Naive thymus-derived CD4-positive, alpha-beta T cell (primary cell): Measurements from ENCODE around the gene PLEKHA1. TPM values are rescaled to one million over a fixed set of nuclear protein-coding genes. Genes with fewer than 3 reads are reported as not detected.
A peak's percentile ranks its signal among the peaks of the same experiment; 100 is the strongest.

Experiments used
- ATAC-seq: fragments of 150-1000 bp; cut with Tn5 transposase; 2 replicates; pipeline ENCODE4 v1.10.0; 2021; ENCODE audit warnings: mild to moderate bottlenecking, moderate library complexity
- CTCF ChIA-PET: fragments of 350-600 bp; sonication (Branson Sonifier 250); formaldehyde crosslinking; loops from one replicate; lab custom pipeline; 2021; ENCODE audit warnings: antibody characterized with exemption; lab: Charles Lee
- POLR2A ChIA-PET: fragments of 350-600 bp; sonication (Branson Sonifier 250); formaldehyde crosslinking; loops from one replicate; lab custom pipeline; 2021; ENCODE audit warnings: antibody characterized with exemption, inconsistent platforms; lab: Charles Lee
- DNase-seq, 9 donors: peaks; one replicate each; pipeline versions ENCODE4 v3.0.0 to v3.0.0-alpha.2; 2020 to 2022; ENCODE audit warnings: mixed read lengths in 1 of 9
- H3K27ac ChIP-seq: one replicate; pipeline ENCODE4 v1.7.0; 2013; ENCODE audit warnings: mild to moderate bottlenecking, low read depth, low read length, moderate library complexity
- H3K27me3 ChIP-seq, 2 donors: one replicate each; pipeline ENCODE4 v1.7.0; 2013; ENCODE audit warnings: low read length in 2 of 2, mild to moderate bottlenecking in 2 of 2, moderate library complexity in 2 of 2; ENCODE audit not compliant: control insufficient read depth in 2 of 2, insufficient read depth in 2 of 2
- H3K36me3 ChIP-seq, 3 experiments: 1 replicate in 2 of 3; 2 replicates in 1 of 3; pipeline ENCODE4 v1.7.0; 2013; ENCODE audit warnings: low read length in 3 of 3, mild to moderate bottlenecking in 3 of 3, moderate library complexity in 1 of 3; ENCODE audit not compliant: insufficient read depth in 3 of 3, control insufficient read depth in 2 of 3
- H3K4me1 ChIP-seq, 2 donors: one replicate each; pipeline ENCODE4 v1.7.0; 2013; ENCODE audit warnings: low read length in 2 of 2, mild to moderate bottlenecking in 2 of 2, moderate library complexity in 1 of 2; ENCODE audit not compliant: control insufficient read depth in 2 of 2, insufficient read depth in 2 of 2
- H3K4me3 ChIP-seq: 2 replicates; pipeline ENCODE4 v1.7.0; 2013; ENCODE audit warnings: mild to moderate bottlenecking, low read length
- H3K9me3 ChIP-seq, 3 experiments: 1 replicate in 2 of 3; 2 replicates in 1 of 3; pipeline ENCODE4 v1.7.0; 2013; ENCODE audit warnings: low read length in 3 of 3; ENCODE audit not compliant: control insufficient read depth in 2 of 3
- H3K27ac Mint-ChIP-seq, 9 donors: one replicate each; pipeline ENCODE4 v1.8.0; 2020 to 2022; ENCODE audit warnings: mixed read lengths in 9 of 9, mild to moderate bottlenecking in 8 of 9, moderate library complexity in 5 of 9, inconsistent platforms in 2 of 9
- H3K27me3 Mint-ChIP-seq, 5 donors: one replicate each; pipeline ENCODE4 v1.8.0; 2021 to 2022; ENCODE audit warnings: mixed read lengths in 5 of 5, mild to moderate bottlenecking in 1 of 5
- H3K36me3 Mint-ChIP-seq, 5 donors: one replicate each; pipeline ENCODE4 v1.8.0; 2020 to 2022; ENCODE audit warnings: mixed read lengths in 5 of 5, mild to moderate bottlenecking in 3 of 5, inconsistent platforms in 1 of 5
- H3K4me1 Mint-ChIP-seq, 7 donors: one replicate each; pipeline ENCODE4 v1.8.0; 2020 to 2022; ENCODE audit warnings: mixed read lengths in 7 of 7, mild to moderate bottlenecking in 3 of 7, inconsistent platforms in 1 of 7
- H3K4me3 Mint-ChIP-seq, 10 donors: one replicate each; pipeline ENCODE4 v1.8.0; 2020 to 2022; ENCODE audit warnings: mild to moderate bottlenecking in 10 of 10, mixed read lengths in 10 of 10, moderate library complexity in 6 of 10, inconsistent platforms in 2 of 10
- H3K9me3 Mint-ChIP-seq, 11 donors: one replicate each; pipeline ENCODE4 v1.8.0; 2020 to 2022; ENCODE audit warnings: mixed read lengths in 11 of 11, mild to moderate bottlenecking in 4 of 11, inconsistent platforms in 1 of 11, moderate library complexity in 1 of 11
- intact Hi-C, 2 donors: fragments of 100-400 bp; cut with micrococcal nuclease; formaldehyde crosslinking; loops; one replicate each; pipeline ENCODE4 v1.15.1; 2023
- polyA plus RNA-seq, 2 donors: library from polyadenylated mRNA; unstranded; fragments of 300-500 nt; fragmentation: Illumina TruSeq; gene quantifications; one replicate each; pipeline ENCODE4 v1.2.3, GENCODE V29; 2021
- total RNA-seq, 6 experiments: library from RNA in 5 of 6; stranded (reverse) in 5 of 6; gene quantifications; 1 replicate in 5 of 6; 2 replicates in 1 of 6; pipeline ENCODE4 v1.2.3 and lab custom pipeline; 2021 to 2026

PLEKHA1 gene
- total and polyA plus RNA-seq, 7 experiments from 2014 or later: 5.9 to 100 (median 87.2) TPM

- DNase-seq (no peak), ATAC-seq (no peak)
- intact Hi-C loops: no loop called here
- Mint-ChIP-seq H3K36me3 (peaks cover 4 to 32% (median 24%) of the 10 kb centered on the region in 5 donors), H3K4me1 (peaks cover 24 to 76% (median 66%) of the 10 kb centered on the region in 7 donors), H3K27ac (peak overlapping the region in 5 of 9 donors; percentile 15 to 88 (median 18)), H3K27me3 (no peaks in the 10 kb centered on the region), H3K4me3 (no peak overlapping the region), H3K9me3 (peaks cover 0 to 1% (median 0%) of the 10 kb centered on the region in 11 donors)
- H3K4me3 ChIP-seq: no peak overlapping the region
- peaks cover 0 to 15% (median 0%) of the 10 kb centered on the region in 3 experiments for H3K36me3 ChIP-seq
- no peak overlapping the region for H3K27ac ChIP-seq
- H3K4me1 ChIP-seq: peaks cover 38 to 44% of the 10 kb centered on the region in 2 donors
- CTCF ChIA-PET: interaction anchor here (0.8 to 1.7 kb wide), 4 partner anchors 11 to 81 kb away, joined by 3 to 11 read pairs (median 4); no protein-coding TSS in a partner anchor
- no peaks in the 10 kb centered on the region for H3K9me3 ChIP-seq
- POLR2A ChIA-PET: interaction anchor here (0.6 to 0.8 kb wide), 3 partner anchors 31 to 86 kb away, joined by 3 to 4 read pairs (median 3); no protein-coding TSS in a partner anchor
- H3K27me3 ChIP-seq: no peaks in the 10 kb centered on the region
These were observed 49.6 kb downstream of the PLEKHA1 start for GRCh38 chr10:122424059-122424458.

- peak overlapping the region in 5 of 10 donors; percentile 16 to 72 (median 53) for H3K4me3 Mint-ChIP-seq
- POLR2A ChIA-PET: interaction anchor here (1.0 to 1.2 kb wide), 2 partner anchors 45 to 55 kb away, joined by 4 read pairs; no protein-coding TSS in a partner anchor
These were observed 52.3 kb downstream of the PLEKHA1 start for GRCh38 chr10:122426829-122427228.

GRCh38 chr10:122427280-122427679 lies 52.8 kb downstream of the PLEKHA1 start:
- ATAC-seq: no peak
- peaks cover 0 to 1% (median 0%) of the 10 kb centered on the region in 11 donors for H3K9me3 Mint-ChIP-seq
- H3K27me3 Mint-ChIP-seq: no peaks in the 10 kb centered on the region
- POLR2A ChIA-PET: interaction anchor here (1.0 to 1.2 kb wide), 3 partner anchors 45 to 55 kb away, joined by 3 to 4 read pairs (median 4); partner anchors contain the start of gene PLEKHA1
- Histone ChIP-seq H3K9me3 (no peaks in the 10 kb centered on the region), H3K27me3 (no peaks in the 10 kb centered on the region), H3K4me1 (peaks cover 6 to 18% of the 10 kb centered on the region in 2 donors), H3K4me3 (no peak overlapping the region), H3K36me3 (peaks cover 6 to 15% (median 8%) of the 10 kb centered on the region in 3 experiments), H3K27ac (peak overlapping the region; percentile 38)
- peaks cover 6 to 50% (median 35%) of the 10 kb centered on the region in 7 donors for H3K4me1 Mint-ChIP-seq
- CTCF ChIA-PET: no interaction called here
- peak overlapping the region in 8 of 9 donors; percentile 39 to 89 (median 74) for H3K27ac Mint-ChIP-seq
- peaks cover 0 to 37% (median 15%) of the 10 kb centered on the region in 5 donors for H3K36me3 Mint-ChIP-seq
- H3K4me3 Mint-ChIP-seq: peak overlapping the region in 5 of 10 donors; percentile 16 to 58 (median 37)
- intact Hi-C loops: loop anchor here in 1 of 2 donors (1.0 kb wide), 1 partner anchor 10 kb away; no protein-coding TSS in a partner anchor
- no peak for DNase-seq

More at GRCh38 chr10:122426829-122427228, 52.3 kb downstream of the PLEKHA1 start:
- Mint-ChIP-seq H3K27ac (peak overlapping the region in 8 of 9 donors; percentile 39 to 89 (median 74)), H3K36me3 (peaks cover 0 to 35% (median 15%) of the 10 kb centered on the region in 5 donors), H3K27me3 (no peaks in the 10 kb centered on the region), H3K9me3 (peaks cover 0 to 1% (median 0%) of the 10 kb centered on the region in 11 donors), H3K4me1 (peaks cover 10 to 55% (median 40%) of the 10 kb centered on the region in 7 donors)
- CTCF ChIA-PET: no interaction called here
- DNase-seq (no peak), ATAC-seq (no peak)
- peaks cover 6 to 15% (median 8%) of the 10 kb centered on the region in 3 experiments for H3K36me3 ChIP-seq
- H3K9me3 ChIP-seq: no peaks in the 10 kb centered on the region
- no peak overlapping the region for H3K4me3 ChIP-seq
- H3K4me1 ChIP-seq: peaks cover 11 to 22% of the 10 kb centered on the region in 2 donors
- H3K27ac ChIP-seq: peak overlapping the region; percentile 38
- intact Hi-C loops: loop anchor here in 1 of 2 donors (1.0 kb wide), 1 partner anchor 10 kb away; no protein-coding TSS in a partner anchor
- H3K27me3 ChIP-seq: no peaks in the 10 kb centered on the region

GRCh38 chr10:122435212-122435827 lies 60.8 kb downstream of the PLEKHA1 start:
- intact Hi-C loops: loop anchor here (1.0 to 10.0 kb wide), 7 partner anchors 61 to 267 kb away; partner anchors contain the start of genes DMBT1 (in 1 of the 2) and PLEKHA1 (in 1 of the 2)
- CTCF ChIA-PET: interaction anchor here (0.5 to 6.0 kb wide), 24 partner anchors 11 to 1861 kb away, joined by 3 to 131 read pairs (median 4); partner anchors contain the start of genes BTBD16 and PLEKHA1
- Histone ChIP-seq H3K36me3 (peaks cover 0 to 7% (median 0%) of the 10 kb centered on the region in 3 experiments), H3K4me3 (no peak overlapping the region), H3K27ac (no peak overlapping the region), H3K4me1 (no peaks in the 10 kb centered on the region), H3K27me3 (no peaks in the 10 kb centered on the region), H3K9me3 (no peaks in the 10 kb centered on the region)
- peaks cover 0 to 14% (median 8%) of the 10 kb centered on the region in 7 donors for H3K4me1 Mint-ChIP-seq
- H3K9me3 Mint-ChIP-seq: peaks cover 0 to 4% (median 1%) of the 10 kb centered on the region in 11 donors
- peak overlapping the region in 5 of 9 donors; percentile 32 to 81 (median 53) for H3K27ac Mint-ChIP-seq
- DNase-seq (peak in 7 of 9 donors; percentile 33 to 73 (median 62)), ATAC-seq (peak; percentile 70)
- no peaks in the 10 kb centered on the region for H3K27me3 Mint-ChIP-seq
- peaks cover 0 to 25% (median 9%) of the 10 kb centered on the region in 5 donors for H3K36me3 Mint-ChIP-seq
- H3K4me3 Mint-ChIP-seq: no peak overlapping the region
- POLR2A ChIA-PET: interaction anchor here (0.7 to 2.4 kb wide), 3 partner anchors 13 to 61 kb away, joined by 3 to 13 read pairs (median 4); partner anchors contain the start of gene PLEKHA1

- H3K9me3 ChIP-seq: no peaks in the 10 kb centered on the region
- intact Hi-C loops: no loop called here
- POLR2A ChIA-PET: interaction anchor here (1.1 kb wide), 1 partner anchor 19 kb away, joined by 4 read pairs; no protein-coding TSS in a partner anchor
- Mint-ChIP-seq H3K27me3 (peaks cover 0 to 6% (median 0%) of the 10 kb centered on the region in 5 donors), H3K9me3 (peaks cover 0 to 7% (median 4%) of the 10 kb centered on the region in 11 donors), H3K4me1 (no peaks in the 10 kb centered on the region), H3K36me3 (peaks cover 0 to 14% (median 7%) of the 10 kb centered on the region in 5 donors), H3K27ac (no peak overlapping the region), H3K4me3 (no peak overlapping the region)
- no peaks in the 10 kb centered on the region for H3K4me1 ChIP-seq
- no peak overlapping the region for H3K4me3 ChIP-seq
- ATAC-seq: no peak
- no peaks in the 10 kb centered on the region for H3K36me3 ChIP-seq
- H3K27me3 ChIP-seq: no peaks in the 10 kb centered on the region
- no peak overlapping the region for H3K27ac ChIP-seq
- DNase-seq: no peak
- CTCF ChIA-PET: interaction anchor here (0.6 kb wide), 1 partner anchor 70 kb away, joined by 5 read pairs; no protein-coding TSS in a partner anchor
These were observed 67.5 kb downstream of the PLEKHA1 start for GRCh38 chr10:122441961-122442360.

- Mint-ChIP-seq H3K4me3 (no peak overlapping the region), H3K36me3 (peaks cover 0 to 2% (median 1%) of the 10 kb centered on the region in 5 donors), H3K27me3 (peaks cover 0 to 25% (median 3%) of the 10 kb centered on the region in 5 donors), H3K27ac (no peak overlapping the region), H3K9me3 (peaks cover 0 to 2% (median under 1%) of the 10 kb centered on the region in 11 donors), H3K4me1 (no peaks in the 10 kb centered on the region)
- no peaks in the 10 kb centered on the region for H3K27me3 ChIP-seq
- no peaks in the 10 kb centered on the region for H3K4me1 ChIP-seq
- no peak overlapping the region for H3K4me3 ChIP-seq
- ChIA-PET POLR2A (no interaction called here), CTCF (no interaction called here)
- intact Hi-C loops: no loop called here
- no peak for ATAC-seq
- no peak for DNase-seq
- H3K36me3 ChIP-seq: no peaks in the 10 kb centered on the region
- no peaks in the 10 kb centered on the region for H3K9me3 ChIP-seq
- H3K27ac ChIP-seq: no peak overlapping the region
These were observed 71.0 kb downstream of the PLEKHA1 start for GRCh38 chr10:122445469-122445868.
